ENCODE data around the gene ONECUT2.

GRCh38 chr18:57502624-57503023, 67.5 kb downstream of the ONECUT2 start:
- no peak for TF ChIP-seq EZH2phosphoT487 (IDR thresholded peaks at IDR 0.05)
- TF ChIP-seq CTCF (IDR thresholded peaks at IDR 0.05): no peak

Data from neural progenitor cell (in vitro differentiated cells).